COLO668 (cell line): ENCODE data around the gene TCERG1L.
"Not testable (repeated sequence)": the region's sequence is repeated elsewhere in the genome, so short reads cannot be mapped to it uniquely, and the experiment has no call there.

ENCODE experiments used
- DNase-seq: peaks from one replicate; lab custom pipeline; 2025; ENCODE audit not compliant: unreplicated experiment; lab: John Stamatoyannopoulos, UW

Gene TCERG1L

GRCh38 chr10:131311661-131312477, at the start of gene TCERG1L:
TSS of gene TCERG1L (minus strand) at chr10:131311721. CDS start at chr10:131311635, 86 bp downstream.
- DNase-seq: peak; percentile 82

- DNase-seq: no peak
Observed at GRCh38 chr10:131358741-131359442, 47.4 kb upstream of the TCERG1L start.

GRCh38 chr10:131356442-131356841, 44.9 kb upstream of the TCERG1L start:
- no peak for DNase-seq

- DNase-seq: no peak
Observed at GRCh38 chr10:131355881-131356280, 44.4 kb upstream of the TCERG1L start.

- no peak for DNase-seq
Observed at GRCh38 chr10:131355056-131355455, 43.5 kb upstream of the TCERG1L start.

GRCh38 chr10:131354380-131354779, 42.9 kb upstream of the TCERG1L start:
- DNase-seq: no peak

GRCh38 chr10:131352765-131353290, 41.3 kb upstream of the TCERG1L start:
- DNase-seq: no peak

- no peak for DNase-seq
Observed at GRCh38 chr10:131350660-131351059, 39.1 kb upstream of the TCERG1L start.

GRCh38 chr10:131350245-131350644, 38.7 kb upstream of the TCERG1L start:
- DNase-seq: no peak

GRCh38 chr10:131346456-131346855, 34.9 kb upstream of the TCERG1L start:
- no peak for DNase-seq

- no peak for DNase-seq
Observed at GRCh38 chr10:131345691-131346090, 34.2 kb upstream of the TCERG1L start.

- no peak for DNase-seq
Observed at GRCh38 chr10:131344747-131345146, 33.2 kb upstream of the TCERG1L start.

- no peak for DNase-seq
Observed at GRCh38 chr10:131337741-131338140, 26.2 kb upstream of the TCERG1L start.

- no peak for DNase-seq
Observed at GRCh38 chr10:131332821-131333220, 21.3 kb upstream of the TCERG1L start.

- DNase-seq: no peak
Observed at GRCh38 chr10:131323880-131324279, 12.4 kb upstream of the TCERG1L start.

GRCh38 chr10:131323025-131323424, 11.5 kb upstream of the TCERG1L start:
- DNase-seq: no peak

GRCh38 chr10:131322575-131322974, 11.1 kb upstream of the TCERG1L start:
- DNase-seq: not testable (repeated sequence)

- DNase-seq: no peak
Observed at GRCh38 chr10:131320860-131321604, 9.5 kb upstream of the TCERG1L start.

GRCh38 chr10:131318814-131319213, 7.3 kb upstream of the TCERG1L start:
- no peak for DNase-seq

- no peak for DNase-seq
Observed at GRCh38 chr10:131318291-131318690, 6.8 kb upstream of the TCERG1L start.

- DNase-seq: no peak
Observed at GRCh38 chr10:131316321-131317075, 5.0 kb upstream of the TCERG1L start.
